ENCODE data around the gene LTA4H. TPM values are rescaled to one million over a fixed set of nuclear protein-coding genes. Genes with fewer than 3 reads are reported as not detected.
"Not testable (repeated sequence)": the region's sequence is repeated elsewhere in the genome, so short reads cannot be mapped to it uniquely, and the experiment has no call there.

The LTA4H gene
- total RNA-seq = 87.8 and 90.6 TPM in 2 replicates

- peak; percentile 95 for DNase-seq (ENCODE audit: low read depth, low spot score)
Observed at GRCh38 chr12:96035283-96036236, at the start of gene LTA4H. TSS of gene LTA4H (minus strand) at chr12:96035587. CDS start at chr12:96035519, 68 bp downstream.

GRCh38 chr12:96084624-96085023, 49.2 kb upstream of the LTA4H start:
- DNase-seq (ENCODE audit: low read depth, low spot score) = no peak

- no peak for DNase-seq (ENCODE audit: low read depth, low spot score)
Observed at GRCh38 chr12:96083020-96083719, 47.8 kb upstream of the LTA4H start.

- DNase-seq (ENCODE audit: low read depth, low spot score) = no peak
Observed at GRCh38 chr12:96081596-96081995, 46.2 kb upstream of the LTA4H start.

- no peak for DNase-seq (ENCODE audit: low read depth, low spot score)
Observed at GRCh38 chr12:96078231-96079135, 43.1 kb upstream of the LTA4H start.

- no peak for DNase-seq (ENCODE audit: low read depth, low spot score)
Observed at GRCh38 chr12:96077081-96077480, 41.7 kb upstream of the LTA4H start.

GRCh38 chr12:96075560-96075959, 40.2 kb upstream of the LTA4H start:
- no peak for DNase-seq (ENCODE audit: low read depth, low spot score)

- no peak for DNase-seq (ENCODE audit: low read depth, low spot score)
Observed at GRCh38 chr12:96073346-96074330, 38.3 kb upstream of the LTA4H start.

GRCh38 chr12:96070670-96071279, 35.4 kb upstream of the LTA4H start:
- no peak for DNase-seq (ENCODE audit: low read depth, low spot score)

GRCh38 chr12:96069511-96070231, 34.3 kb upstream of the LTA4H start:
- no peak for DNase-seq (ENCODE audit: low read depth, low spot score)

- no peak for DNase-seq (ENCODE audit: low read depth, low spot score)
Observed at GRCh38 chr12:96068636-96069035, 33.2 kb upstream of the LTA4H start.

GRCh38 chr12:96068111-96068510, 32.7 kb upstream of the LTA4H start:
- no peak for DNase-seq (ENCODE audit: low read depth, low spot score)

- DNase-seq (ENCODE audit: low read depth, low spot score) = not testable (repeated sequence)
Observed at GRCh38 chr12:96065776-96066175, 30.4 kb upstream of the LTA4H start.

GRCh38 chr12:96064966-96065365, 29.6 kb upstream of the LTA4H start:
- no peak for DNase-seq (ENCODE audit: low read depth, low spot score)

- DNase-seq (ENCODE audit: low read depth, low spot score) = no peak
Observed at GRCh38 chr12:96064271-96064670, 28.9 kb upstream of the LTA4H start.

GRCh38 chr12:96063046-96063445, 27.7 kb upstream of the LTA4H start:
- no peak for DNase-seq (ENCODE audit: low read depth, low spot score)

GRCh38 chr12:96061864-96062453, 26.6 kb upstream of the LTA4H start:
- DNase-seq (ENCODE audit: low read depth, low spot score) = peak; percentile 77

- DNase-seq (ENCODE audit: low read depth, low spot score) = no peak
Observed at GRCh38 chr12:96061323-96061722, 25.9 kb upstream of the LTA4H start.

- no peak for DNase-seq (ENCODE audit: low read depth, low spot score)
Observed at GRCh38 chr12:96060041-96060440, 24.7 kb upstream of the LTA4H start.

Measured in pulmonary artery endothelial cell (primary cell).